ENCODE measurements around the gene NACAD. TPM values are rescaled to one million over a fixed set of nuclear protein-coding genes. Genes with fewer than 3 reads are reported as not detected.
"Not testable (repeated sequence)": the region's sequence is repeated elsewhere in the genome, so short reads cannot be mapped to it uniquely, and the experiment has no call there.

Gene NACAD
- polyA plus RNA-seq, 12 donors = 2.8 to 10.0 (median 4.9) TPM; not detected in 1

DNA sequence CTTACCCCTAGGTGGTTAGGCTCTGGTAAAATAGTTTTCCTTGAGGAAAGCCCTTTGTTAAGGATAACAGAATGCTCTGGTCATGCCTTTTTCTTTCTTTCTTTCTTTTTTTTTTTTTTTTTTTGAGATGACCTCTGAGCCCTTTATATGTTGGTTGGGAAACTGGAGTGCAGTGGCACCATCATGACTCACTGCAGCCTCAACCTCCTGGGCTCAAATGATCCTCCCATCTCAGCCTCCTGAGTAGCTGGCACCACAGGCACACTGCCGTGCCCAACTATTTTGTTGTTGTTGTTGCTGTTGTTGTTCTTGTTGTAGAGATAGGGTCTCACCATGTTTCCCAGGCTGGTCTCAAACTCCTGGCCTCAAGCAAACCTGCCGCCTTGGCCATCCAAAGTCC, 27.4 kb downstream of the NACAD start:
- no peak for DNase-seq

- DNase-seq = no peak
Observed at GRCh38 chr7:45060295-45060694, 28.5 kb downstream of the NACAD start.

DNA sequence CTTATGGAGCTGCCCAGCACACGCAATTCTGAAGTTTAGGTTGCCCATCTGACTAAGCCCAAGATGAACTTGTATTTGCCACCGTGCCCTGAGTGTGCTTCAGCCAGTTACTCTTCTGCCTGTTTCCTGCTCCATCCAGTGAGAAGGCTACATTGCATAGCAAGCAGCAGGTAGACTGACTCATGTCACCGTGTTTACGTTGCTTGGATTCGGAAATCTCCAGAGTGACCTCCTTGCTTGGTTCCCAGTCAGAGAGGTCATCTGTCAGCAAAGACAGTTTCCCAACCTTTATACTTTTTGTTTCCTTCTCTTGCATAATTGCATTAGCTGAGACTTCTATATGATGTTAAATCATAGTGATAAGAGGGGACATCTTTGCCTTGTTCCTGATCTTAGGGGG, 30.9 kb downstream of the NACAD start:
- DNase-seq = no peak

GRCh38 chr7:45055594-45056219, 33.1 kb downstream of the NACAD start:
- no peak for DNase-seq

- DNase-seq = no peak
Observed at GRCh38 chr7:45055016-45055415, 33.8 kb downstream of the NACAD start.

GRCh38 chr7:45054442-45054841, 34.3 kb downstream of the NACAD start:
- no peak for DNase-seq

- no peak for DNase-seq
Observed at GRCh38 chr7:45053941-45054340, 34.8 kb downstream of the NACAD start.

- DNase-seq = no peak
Observed at GRCh38 chr7:45053401-45053800, 35.4 kb downstream of the NACAD start.

- no peak for DNase-seq
Observed at GRCh38 chr7:45052011-45052410, 36.8 kb downstream of the NACAD start.

DNA sequence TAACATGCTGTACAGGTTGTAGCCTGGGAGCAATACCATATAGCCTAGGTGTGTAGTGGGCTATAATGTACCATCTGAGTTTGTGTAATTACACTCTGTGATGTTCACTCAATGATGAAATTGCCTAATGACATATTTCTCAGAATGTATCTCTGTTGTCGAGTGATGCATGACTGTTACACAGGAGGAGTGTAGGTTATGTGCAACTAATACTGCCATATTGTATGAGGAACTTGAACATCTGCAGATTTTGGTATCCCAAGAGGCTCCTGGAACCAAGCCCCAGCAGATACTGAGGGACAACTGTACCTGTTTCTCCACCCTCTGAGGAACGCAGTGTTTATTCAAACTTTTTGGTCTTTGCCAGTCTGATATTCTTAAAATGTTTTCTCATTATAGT, 38.6 kb downstream of the NACAD start:
- no peak for DNase-seq

- DNase-seq = no peak
Observed at GRCh38 chr7:45048748-45049147, 40.0 kb downstream of the NACAD start.

GRCh38 chr7:45044338-45044737, 44.4 kb downstream of the NACAD start:
- DNase-seq = no peak

GRCh38 chr7:45039106-45039505, 49.7 kb downstream of the NACAD start:
- DNase-seq = no peak

- no peak for DNase-seq
Observed at GRCh38 chr7:45037876-45038275, 50.9 kb downstream of the NACAD start.

GRCh38 chr7:45036796-45037195, 52.0 kb downstream of the NACAD start:
- DNase-seq = no peak

- DNase-seq = no peak
Observed at GRCh38 chr7:45036317-45036716, 52.5 kb downstream of the NACAD start.

- no peak for DNase-seq
Observed at GRCh38 chr7:45035893-45036292, 52.9 kb downstream of the NACAD start.

DNA sequence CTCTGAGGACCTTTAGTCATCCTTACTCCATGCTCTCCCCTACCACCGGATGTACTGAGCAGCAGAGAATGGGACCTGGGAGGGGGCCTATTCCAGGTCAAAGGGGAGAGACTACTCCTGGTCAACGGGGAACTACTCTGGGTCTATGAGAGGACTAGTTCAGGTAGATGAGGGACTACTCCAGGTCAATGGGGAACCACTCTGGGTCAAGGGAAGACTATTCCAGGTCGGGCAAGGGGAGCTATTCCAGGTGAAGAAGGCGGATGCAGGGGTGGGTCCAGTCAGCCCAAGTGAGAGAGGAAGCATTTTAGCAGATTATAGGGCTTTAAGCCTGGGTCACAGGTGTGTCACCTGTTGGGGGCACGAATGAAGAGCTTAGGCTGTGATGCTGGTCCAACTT, 53.4 kb downstream of the NACAD start:
- DNase-seq = no peak

DNA sequence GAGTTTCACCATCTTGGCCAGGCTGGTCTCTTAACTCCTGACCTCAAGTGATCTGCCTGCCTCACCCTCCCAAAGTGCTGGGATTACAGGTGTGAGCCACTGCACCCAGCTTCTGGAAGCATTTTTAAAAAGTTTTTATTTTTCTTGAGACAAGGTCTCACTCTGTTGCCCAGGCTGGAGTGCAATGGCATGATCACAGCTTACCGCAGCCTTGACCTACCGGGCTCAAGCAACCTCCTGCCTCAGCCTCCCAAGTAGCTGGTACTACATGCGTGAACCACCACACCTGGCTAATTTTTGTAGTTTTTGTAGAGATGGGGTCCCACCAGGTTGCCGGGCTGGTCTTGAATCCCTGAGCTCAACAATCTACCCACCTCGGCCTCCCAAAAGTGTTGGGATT, 54.1 kb downstream of the NACAD start:
- DNase-seq = not testable (repeated sequence)

- DNase-seq = no peak
Observed at GRCh38 chr7:45033931-45034290, 54.9 kb downstream of the NACAD start.

DNA sequence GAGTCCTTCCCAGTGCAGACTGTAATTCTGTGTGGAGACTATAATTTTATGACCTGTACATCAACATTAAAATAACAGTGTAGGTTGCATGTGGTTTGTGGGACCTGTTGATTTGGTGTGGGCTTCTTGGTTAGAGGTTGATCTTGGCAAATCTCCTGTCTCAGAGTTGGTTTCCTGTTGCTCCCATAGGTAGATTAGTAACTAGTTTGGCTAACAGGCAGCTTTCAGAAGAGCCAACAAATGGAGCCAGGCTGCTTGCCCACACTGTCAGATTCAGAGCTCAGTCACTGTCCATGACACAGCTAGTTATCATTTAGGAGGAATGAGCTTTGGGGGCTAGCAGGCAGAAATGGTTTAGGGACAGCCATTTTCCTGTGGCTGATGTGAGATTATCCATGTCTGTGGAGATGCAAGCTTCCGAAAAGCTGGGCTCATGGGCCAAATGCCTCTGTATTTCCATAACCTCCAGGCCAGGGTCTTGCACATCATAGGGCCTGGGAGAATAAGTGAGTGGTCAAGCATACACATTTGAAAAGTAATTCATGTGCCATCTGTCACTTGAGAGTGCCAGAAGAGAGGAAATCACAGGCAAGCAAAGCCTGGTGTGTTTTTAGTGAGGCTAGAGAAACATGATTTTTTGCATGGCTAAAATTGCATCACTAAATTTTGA, 55.4 kb downstream of the NACAD start:
- no peak for DNase-seq

GRCh38 chr7:45032421-45032820, 56.3 kb downstream of the NACAD start:
- DNase-seq = no peak

DNA sequence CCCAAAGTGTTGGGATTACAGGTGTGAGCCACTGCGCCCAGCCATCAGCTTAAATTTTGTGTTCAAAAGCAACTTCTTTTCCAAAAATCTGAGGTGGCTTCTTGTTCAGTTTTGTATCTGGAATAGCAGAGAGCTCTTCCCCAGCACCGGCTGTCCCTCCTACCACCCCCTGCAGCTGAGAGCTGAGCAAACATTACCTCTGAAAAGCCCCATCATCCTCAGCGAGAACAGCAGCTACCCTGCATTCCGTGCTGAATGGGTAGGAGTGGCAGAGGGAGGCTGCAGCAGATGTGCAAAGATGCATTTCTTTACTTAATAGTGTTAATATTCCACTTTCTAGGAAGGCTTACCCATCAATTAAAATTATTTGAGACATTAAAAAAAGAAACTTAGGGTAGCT, 56.9 kb downstream of the NACAD start:
- no peak for DNase-seq

All from muscle of arm (tissue), 12 donors.